Gastroesophageal sphincter (tissue), 4 donors: ENCODE measurements around the gene GRM4. TPM values are rescaled to one million over a fixed set of nuclear protein-coding genes. Genes with fewer than 3 reads are reported as not detected.

Experiments used
- ATAC-seq: fragments of 150-250 bp; one replicate; pipeline ENCODE4 v1.9.1; 2016; ENCODE audit warnings: mild to moderate bottlenecking, moderate library complexity
- H3K27ac ChIP-seq, 4 donors: fragments of 200-600 bp; sonication (generic) in 3 of 4; 1 replicate in 3 of 4; 2 replicates in 1 of 4; pipeline ENCODE4 v1.5.1; 2016 to 2019
- H3K27me3 ChIP-seq: fragments of 200-600 bp; sonication (generic); one replicate; pipeline ENCODE4 v1.5.1; 2019
- H3K36me3 ChIP-seq, 2 donors: fragments of 200-600 bp; sonication (generic); one replicate each; pipeline ENCODE4 v1.5.1; 2019; ENCODE audit warnings: control low read depth in 1 of 2
- H3K4me1 ChIP-seq, 3 donors: fragments of 200-600 bp; sonication (generic); 1 replicate in 2 of 3; 2 replicates in 1 of 3; pipeline ENCODE4 v1.5.1; 2016 to 2019; ENCODE audit warnings: control low read depth in 2 of 3
- H3K4me3 ChIP-seq, 2 donors: fragments of 200-600 bp; sonication (generic); one replicate each; pipeline ENCODE4 v1.5.1; 2019; ENCODE audit warnings: mild to moderate bottlenecking in 1 of 2, moderate library complexity in 1 of 2
- H3K9me3 ChIP-seq, 3 donors: fragments of 200-600 bp; sonication (generic); one replicate each; pipeline ENCODE4 v1.5.1; 2017 to 2019; ENCODE audit warnings: control low read depth in 2 of 3
- CTCF ChIP-seq, 4 experiments: fragments of 200-600 bp in 2 of 4; fragments of 450-650 bp in 2 of 4; sonication (generic) in 1 of 4; IDR thresholded peaks; one replicate each; pipeline ENCODE4 v1.5.1; 2017 to 2019; ENCODE audit warnings: antibody characterized with exemption in 4 of 4, mild to moderate bottlenecking in 2 of 4, moderate library complexity in 2 of 4
- EP300 ChIP-seq: sonication (generic); formaldehyde crosslinking; IDR thresholded peaks from one replicate; pipeline ENCODE4 v1.6.1; 2017; ENCODE audit warnings: antibody characterized with exemption, mild to moderate bottlenecking
- POLR2A ChIP-seq, 2 donors: fragments of 450-650 bp; IDR thresholded peaks; one replicate each; pipeline ENCODE4 v1.6.1; 2017; ENCODE audit warnings: antibody characterized with exemption in 2 of 2, mild to moderate bottlenecking in 2 of 2, moderate library complexity in 1 of 2
- POLR2AphosphoS5 ChIP-seq: sonication (generic); formaldehyde crosslinking; IDR thresholded peaks from one replicate; pipeline ENCODE4 v1.6.1; 2017; ENCODE audit warnings: antibody characterized with exemption
- WGBS, 2 donors: methylation state at CpG; one replicate each; pipeline ENCODE4 v1.1.5; 2018; ENCODE audit warnings: low coverage in 1 of 2; 5-methylcytosine and 5-hydroxymethylcytosine counted together
- total RNA-seq, 4 donors: library from RNA; depleted of rRNA; stranded (reverse); fragments of >200 nt; gene quantifications; one replicate each; pipeline ENCODE4 v1.1.0, GENCODE V29; 2016

Gene GRM4
- total RNA-seq, 4 donors from 2014 or later = not detected

- H3K27ac ChIP-seq = no peak overlapping the region
- H3K9me3 ChIP-seq = no peaks in the 10 kb centered on the region
- no peaks in the 10 kb centered on the region for H3K36me3 ChIP-seq
- WGBS, 2 donors = 50 to 75% methylated on average over 4 of the region's 10 CpGs
- peaks cover 95% of the 10 kb centered on the region for H3K27me3 ChIP-seq
- ATAC-seq = no peak
- peaks cover 0 to 40% (median 25%) of the 10 kb centered on the region in 3 donors for H3K4me1 ChIP-seq
- no peak for TF ChIP-seq CTCF (IDR thresholded peaks at IDR 0.05)
- no peak for TF ChIP-seq POLR2AphosphoS5
- TF ChIP-seq EP300 = no peak
- TF ChIP-seq POLR2A (IDR thresholded peaks at IDR 0.05) = no peak
- H3K4me3 ChIP-seq = no peak overlapping the region
These were observed 1.1 kb upstream of the GRM4 start for GRCh38 chr6:34146801-34147592.

- 0 to 1% methylated on average over 5 to 23 of the region's 100 CpGs for WGBS, 2 donors
- Histone ChIP-seq H3K36me3 (no peaks in the 10 kb centered on the region), H3K4me3 (peak overlapping the region; percentile 8 to 51), H3K9me3 (no peaks in the 10 kb centered on the region), H3K27me3 (peaks cover 95% of the 10 kb centered on the region), H3K4me1 (peaks cover 0 to 40% (median 25%) of the 10 kb centered on the region in 3 donors), H3K27ac (no peak overlapping the region)
- ATAC-seq = no peak
- no peak for TF ChIP-seq EP300
- TF ChIP-seq POLR2AphosphoS5 = no peak
- no peak for TF ChIP-seq CTCF (IDR thresholded peaks at IDR 0.05)
- no peak for TF ChIP-seq POLR2A (IDR thresholded peaks at IDR 0.05)
These were observed 496 bp downstream of the GRM4 start for GRCh38 chr6:34145161-34146020.

- H3K4me1 ChIP-seq = peaks cover 0 to 40% (median 25%) of the 10 kb centered on the region in 3 donors
- 0% methylated on average over 7 of the region's 58 CpGs; no CpG with 5 or more reads in 1 of the 2 donors for WGBS, 2 donors
- no peak overlapping the region for H3K27ac ChIP-seq
- H3K36me3 ChIP-seq = no peaks in the 10 kb centered on the region
- ATAC-seq = no peak
- peak overlapping the region in 1 of 2 donors; percentile 51 for H3K4me3 ChIP-seq
- peaks cover 95% of the 10 kb centered on the region for H3K27me3 ChIP-seq
- no peaks in the 10 kb centered on the region for H3K9me3 ChIP-seq
- TF ChIP-seq POLR2AphosphoS5 = no peak
- TF ChIP-seq EP300 = no peak
- no peak for TF ChIP-seq POLR2A (IDR thresholded peaks at IDR 0.05)
- no peak for TF ChIP-seq CTCF (IDR thresholded peaks at IDR 0.05)
These were observed 1.2 kb downstream of the GRM4 start for GRCh38 chr6:34144581-34145160.

GRCh38 chr6:34143884-34144580, 1.9 kb downstream of the GRM4 start:
- Histone ChIP-seq H3K9me3 (no peaks in the 10 kb centered on the region), H3K27ac (no peak overlapping the region), H3K27me3 (peaks cover 95% of the 10 kb centered on the region), H3K36me3 (no peaks in the 10 kb centered on the region), H3K4me1 (peaks cover 0 to 40% (median 25%) of the 10 kb centered on the region in 3 donors), H3K4me3 (peak overlapping the region in 1 of 2 donors; percentile 51)
- ATAC-seq = no peak
- no CpG with 5 or more reads among the region's 63 CpGs for WGBS, 2 donors
- no peak for TF ChIP-seq EP300
